Testis (tissue), 2 donors: ENCODE measurements around the gene DAB1.

Source experiments
- CTCF ChIP-seq, 3 experiments: fragments of 450-650 bp in 2 of 3; fragments of 200-600 bp in 1 of 3; sonication (generic) in 1 of 3; IDR thresholded peaks; one replicate each; pipeline ENCODE4 v1.5.1; 2016 to 2019; ENCODE audit warnings: antibody characterized with exemption in 3 of 3, mild to moderate bottlenecking in 2 of 3, moderate library complexity in 1 of 3
- POLR2A ChIP-seq: fragments of 450-650 bp; IDR thresholded peaks from one replicate; pipeline ENCODE4 v1.6.1; 2017; ENCODE audit warnings: antibody characterized with exemption, mild to moderate bottlenecking, moderate library complexity

GRCh38 chr1:57017200-57017599, 406.7 kb downstream of the DAB1 start:
- TF ChIP-seq CTCF (IDR thresholded peaks at IDR 0.05) (no peak), POLR2A (no peak)
